Ishikawa (cell line): ENCODE results near the gene HIVEP1.

Experiments used
- CEBPB ChIP-seq: IDR thresholded peaks from 2 replicates; pipeline ENCODE4 v1.6.1; 2012
- CREB1 ChIP-seq: IDR thresholded peaks from 2 replicates; pipeline ENCODE4 v1.6.1; 2012; ENCODE audit warnings: low read depth
- EGR1 ChIP-seq: IDR thresholded peaks from 2 replicates; pipeline ENCODE4 v1.6.1; 2012
- EP300 ChIP-seq: IDR thresholded peaks from 2 replicates; pipeline ENCODE4 v1.6.1; 2012; ENCODE audit warnings: borderline replicate concordance
- FOXM1 ChIP-seq: IDR thresholded peaks from 2 replicates; pipeline ENCODE4 v1.6.1; 2012; ENCODE audit warnings: low read depth, borderline replicate concordance
- NFIC ChIP-seq: IDR thresholded peaks from 2 replicates; pipeline ENCODE4 v1.6.1; 2012
- RAD21 ChIP-seq: IDR thresholded peaks from 2 replicates; pipeline ENCODE4 v1.6.1; 2012; ENCODE audit warnings: low read depth
- TAF1 ChIP-seq: IDR thresholded peaks from 2 replicates; pipeline ENCODE4 v1.6.1; 2012; ENCODE audit warnings: low read depth, mild to moderate bottlenecking
- TCF12 ChIP-seq: IDR thresholded peaks from 2 replicates; pipeline ENCODE4 v1.6.1; 2012; ENCODE audit warnings: low read depth
- TEAD4 ChIP-seq: IDR thresholded peaks from 2 replicates; pipeline ENCODE4 v1.6.1; 2012
- YY1 ChIP-seq: IDR thresholded peaks from 2 replicates; pipeline ENCODE4 v1.6.1; 2012; ENCODE audit warnings: low read depth
- ZBTB7A ChIP-seq: IDR thresholded peaks from 2 replicates; pipeline ENCODE4 v1.6.1; 2012; ENCODE audit warnings: low read depth
- TF ChIP-seq, protein P1 (sequence below): IDR thresholded peaks from 2 replicates; pipeline ENCODE4 v1.6.1; 2012
- TF ChIP-seq, protein P2 (sequence below): IDR thresholded peaks from 2 replicates; pipeline ENCODE4 v1.6.1; 2012; ENCODE audit warnings: low read depth, mild to moderate bottlenecking
- TF ChIP-seq, protein P3 (sequence below): IDR thresholded peaks from 2 replicates; pipeline ENCODE4 v1.6.1; 2012

The HIVEP1 gene

GRCh38 chr6:12114055-12114503, 102.0 kb downstream of the HIVEP1 start:
- no peak for TF ChIP-seq RAD21
- no peak for TF ChIP-seq NFIC
- TF ChIP-seq TAF1, result no peak
- TF ChIP-seq, protein P1, sequence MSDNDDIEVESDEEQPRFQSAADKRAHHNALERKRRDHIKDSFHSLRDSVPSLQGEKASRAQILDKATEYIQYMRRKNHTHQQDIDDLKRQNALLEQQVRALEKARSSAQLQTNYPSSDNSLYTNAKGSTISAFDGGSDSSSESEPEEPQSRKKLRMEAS, result no peak
- TF ChIP-seq, protein P2, sequence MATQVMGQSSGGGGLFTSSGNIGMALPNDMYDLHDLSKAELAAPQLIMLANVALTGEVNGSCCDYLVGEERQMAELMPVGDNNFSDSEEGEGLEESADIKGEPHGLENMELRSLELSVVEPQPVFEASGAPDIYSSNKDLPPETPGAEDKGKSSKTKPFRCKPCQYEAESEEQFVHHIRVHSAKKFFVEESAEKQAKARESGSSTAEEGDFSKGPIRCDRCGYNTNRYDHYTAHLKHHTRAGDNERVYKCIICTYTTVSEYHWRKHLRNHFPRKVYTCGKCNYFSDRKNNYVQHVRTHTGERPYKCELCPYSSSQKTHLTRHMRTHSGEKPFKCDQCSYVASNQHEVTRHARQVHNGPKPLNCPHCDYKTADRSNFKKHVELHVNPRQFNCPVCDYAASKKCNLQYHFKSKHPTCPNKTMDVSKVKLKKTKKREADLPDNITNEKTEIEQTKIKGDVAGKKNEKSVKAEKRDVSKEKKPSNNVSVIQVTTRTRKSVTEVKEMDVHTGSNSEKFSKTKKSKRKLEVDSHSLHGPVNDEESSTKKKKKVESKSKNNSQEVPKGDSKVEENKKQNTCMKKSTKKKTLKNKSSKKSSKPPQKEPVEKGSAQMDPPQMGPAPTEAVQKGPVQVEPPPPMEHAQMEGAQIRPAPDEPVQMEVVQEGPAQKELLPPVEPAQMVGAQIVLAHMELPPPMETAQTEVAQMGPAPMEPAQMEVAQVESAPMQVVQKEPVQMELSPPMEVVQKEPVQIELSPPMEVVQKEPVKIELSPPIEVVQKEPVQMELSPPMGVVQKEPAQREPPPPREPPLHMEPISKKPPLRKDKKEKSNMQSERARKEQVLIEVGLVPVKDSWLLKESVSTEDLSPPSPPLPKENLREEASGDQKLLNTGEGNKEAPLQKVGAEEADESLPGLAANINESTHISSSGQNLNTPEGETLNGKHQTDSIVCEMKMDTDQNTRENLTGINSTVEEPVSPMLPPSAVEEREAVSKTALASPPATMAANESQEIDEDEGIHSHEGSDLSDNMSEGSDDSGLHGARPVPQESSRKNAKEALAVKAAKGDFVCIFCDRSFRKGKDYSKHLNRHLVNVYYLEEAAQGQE, result no peak
- no peak for TF ChIP-seq YY1

DNA sequence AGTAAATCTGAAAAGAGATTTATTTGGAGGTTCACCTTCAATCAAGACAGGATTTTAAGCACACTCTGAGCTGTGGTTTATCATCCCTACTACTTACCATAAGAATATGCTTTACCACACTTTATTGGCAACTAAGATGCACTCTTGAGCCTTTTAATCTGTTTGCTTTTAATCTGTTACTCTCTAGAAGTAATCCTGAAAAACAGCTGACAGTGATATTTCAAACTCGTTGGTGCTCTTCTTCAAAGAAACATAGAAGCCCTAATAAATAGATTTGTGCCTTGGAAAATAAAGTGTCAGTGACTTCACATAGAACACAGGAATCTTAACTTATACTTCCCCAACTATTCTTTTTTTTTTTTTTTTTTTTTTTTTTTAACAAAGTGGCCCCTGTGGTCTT, 102.9 kb downstream of the HIVEP1 start:
- TF ChIP-seq, protein P1, result no peak
- no peak for TF ChIP-seq EGR1
- TF ChIP-seq CREB1, result no peak
- TF ChIP-seq TEAD4, result no peak

DNA sequence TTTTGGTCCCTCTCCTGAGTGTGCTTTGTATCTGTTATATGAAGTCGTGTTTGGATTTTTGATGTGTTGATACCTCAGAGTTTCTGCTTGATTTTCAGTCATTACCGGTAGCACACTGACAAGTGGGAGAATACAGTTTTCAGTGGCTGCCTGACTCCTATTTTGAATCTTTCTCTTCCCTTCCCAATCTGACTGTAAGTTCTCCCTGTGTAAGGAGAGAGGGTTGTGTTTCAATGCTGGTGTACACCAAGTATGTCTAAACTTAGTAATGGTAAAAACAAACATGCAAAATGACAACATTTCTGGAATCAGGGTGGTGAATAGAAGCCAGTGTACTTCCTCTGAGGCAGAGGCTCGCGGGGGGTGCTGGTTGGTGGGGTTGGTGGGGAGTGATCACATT, 103.4 kb downstream of the HIVEP1 start:
- TF ChIP-seq, protein P2, result no peak
- TF ChIP-seq TEAD4, result no peak

DNA sequence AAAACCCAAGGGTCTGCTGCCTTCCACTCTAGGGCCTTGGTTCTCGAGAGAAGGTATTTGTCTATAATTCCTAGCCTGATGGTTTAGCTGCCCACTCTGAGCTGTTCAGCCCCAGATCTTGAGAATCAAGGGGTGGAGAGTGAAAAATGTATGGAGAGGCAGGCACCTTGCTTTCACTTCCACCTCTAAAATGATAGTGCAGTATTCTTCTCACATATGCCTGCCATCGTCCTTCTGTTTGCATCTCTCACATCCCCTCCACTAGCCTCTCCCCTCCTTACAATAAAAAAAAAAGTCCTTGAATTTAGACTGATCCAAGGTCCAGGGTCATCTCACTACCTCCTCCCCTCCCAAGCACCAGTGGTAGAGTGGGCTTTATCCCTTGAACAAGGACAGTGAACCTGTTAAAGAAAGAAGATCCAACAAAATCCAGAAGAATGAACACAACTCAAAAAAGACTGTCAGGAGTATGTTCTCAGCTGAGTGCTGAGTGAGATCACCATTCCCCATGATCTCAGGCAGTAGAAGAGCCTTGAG, 104.2 kb downstream of the HIVEP1 start:
- TF ChIP-seq, protein P3, sequence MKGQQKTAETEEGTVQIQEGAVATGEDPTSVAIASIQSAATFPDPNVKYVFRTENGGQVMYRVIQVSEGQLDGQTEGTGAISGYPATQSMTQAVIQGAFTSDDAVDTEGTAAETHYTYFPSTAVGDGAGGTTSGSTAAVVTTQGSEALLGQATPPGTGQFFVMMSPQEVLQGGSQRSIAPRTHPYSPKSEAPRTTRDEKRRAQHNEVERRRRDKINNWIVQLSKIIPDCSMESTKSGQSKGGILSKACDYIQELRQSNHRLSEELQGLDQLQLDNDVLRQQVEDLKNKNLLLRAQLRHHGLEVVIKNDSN, result no peak
- TF ChIP-seq, protein P1, result no peak
- TF ChIP-seq RAD21 (no peak), CREB1 (no peak), EGR1 (no peak), NFIC (no peak), ZBTB7A (no peak), FOXM1 (no peak), TEAD4 (no peak), YY1 (no peak), CEBPB (no peak)
- TF ChIP-seq, protein P2, result no peak

GRCh38 chr6:12116978-12117377, 104.9 kb downstream of the HIVEP1 start:
- TF ChIP-seq TAF1 (no peak), ZBTB7A (no peak), EP300 (no peak), RAD21 (no peak)

GRCh38 chr6:12118607-12119006, 106.5 kb downstream of the HIVEP1 start:
- TF ChIP-seq, protein P2, result no peak
- TF ChIP-seq EGR1, result no peak
- no peak for TF ChIP-seq TAF1
- no peak for TF ChIP-seq TEAD4
- no peak for TF ChIP-seq CREB1
- TF ChIP-seq TCF12, result no peak
- TF ChIP-seq EP300, result no peak
- TF ChIP-seq NFIC, result no peak
